Measurements from ENCODE around the gene ICE2. TPM values are rescaled to one million over a fixed set of nuclear protein-coding genes. Genes with fewer than 3 reads are reported as not detected.
"Not testable (repeated sequence)": the region's sequence is repeated elsewhere in the genome, so short reads cannot be mapped to it uniquely, and the experiment has no call there.

ICE2 gene
- total RNA-seq, 1 experiment from 2014 or later = 76.5 TPM

DNA sequence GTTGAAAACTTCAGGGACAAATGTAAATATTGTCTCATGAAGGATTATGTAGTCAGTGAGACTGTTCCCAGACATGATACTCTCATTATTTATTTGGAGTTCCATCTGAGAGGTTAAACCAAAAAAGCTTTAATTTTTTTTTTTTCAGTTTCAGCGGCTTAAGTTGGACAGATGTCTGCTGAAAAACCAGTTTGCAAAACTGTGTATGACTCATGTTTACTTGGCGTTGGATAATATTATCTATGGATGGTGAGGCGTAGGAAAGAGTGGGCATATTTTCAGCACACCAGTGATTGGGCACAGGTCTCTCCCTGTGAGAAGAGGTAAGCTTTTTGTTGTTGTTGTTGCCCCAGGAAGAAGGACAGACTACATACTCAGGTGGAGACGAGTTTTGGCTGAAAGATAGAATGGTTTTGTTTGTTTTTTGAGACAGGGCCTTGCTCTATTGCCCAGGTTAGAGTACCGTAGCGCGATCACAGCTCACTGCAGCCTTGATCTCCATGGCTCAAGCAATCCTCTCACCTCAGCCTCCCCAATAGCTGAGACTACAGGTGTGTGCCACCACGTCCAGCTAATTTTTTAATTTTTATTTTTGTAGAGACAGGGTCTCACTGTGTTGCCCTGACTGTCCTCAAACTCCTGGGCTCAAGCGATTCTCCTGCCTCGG, 64.8 kb downstream of the ICE2 start:
- no peaks in the 10 kb centered on the region for H3K4me1 ChIP-seq (ENCODE audit: insufficient read depth, low read length, poor library complexity, severe bottlenecking)
- H3K27me3 ChIP-seq (replicated peaks; ENCODE audit: insufficient read depth, low read depth, low read length, poor library complexity) = no peaks in the 10 kb centered on the region
- H3K36me3 ChIP-seq (ENCODE audit: insufficient read depth, low read length, poor library complexity, severe bottlenecking) = no peaks in the 10 kb centered on the region
- CTCF ChIA-PET = no interaction called here
- POLR2A ChIA-PET (ENCODE audit: low non-redundant PET) = no interaction called here
- no peak overlapping the region for H3K4me3 ChIP-seq (ENCODE audit: low read depth, low read length, poor library complexity, severe bottlenecking)
- BruUV-seq (replicated peaks) = no TSS peak
- H3K9me3 ChIP-seq (ENCODE audit: low read depth, low read length, poor library complexity, severe bottlenecking) = no peaks in the 10 kb centered on the region
- TF ChIP-seq EZH2 (IDR thresholded peaks at IDR 0.05; ENCODE audit: borderline replicate concordance, low read depth, low read length, poor library complexity, severe bottlenecking) = no peak
- TF ChIP-seq CTCF (conservative IDR thresholded peaks at IDR 0.05; ENCODE audit: low read depth, low read length) = no peak
- intact Hi-C loops (cut with micrococcal nuclease; ENCODE audit: unreplicated experiment) = no loop called here
- H3K27ac ChIP-seq (ENCODE audit: low read depth, low read length, poor library complexity, severe bottlenecking) = no peak overlapping the region
- DNase-seq (ENCODE audit: low spot score) = no peak

DNA sequence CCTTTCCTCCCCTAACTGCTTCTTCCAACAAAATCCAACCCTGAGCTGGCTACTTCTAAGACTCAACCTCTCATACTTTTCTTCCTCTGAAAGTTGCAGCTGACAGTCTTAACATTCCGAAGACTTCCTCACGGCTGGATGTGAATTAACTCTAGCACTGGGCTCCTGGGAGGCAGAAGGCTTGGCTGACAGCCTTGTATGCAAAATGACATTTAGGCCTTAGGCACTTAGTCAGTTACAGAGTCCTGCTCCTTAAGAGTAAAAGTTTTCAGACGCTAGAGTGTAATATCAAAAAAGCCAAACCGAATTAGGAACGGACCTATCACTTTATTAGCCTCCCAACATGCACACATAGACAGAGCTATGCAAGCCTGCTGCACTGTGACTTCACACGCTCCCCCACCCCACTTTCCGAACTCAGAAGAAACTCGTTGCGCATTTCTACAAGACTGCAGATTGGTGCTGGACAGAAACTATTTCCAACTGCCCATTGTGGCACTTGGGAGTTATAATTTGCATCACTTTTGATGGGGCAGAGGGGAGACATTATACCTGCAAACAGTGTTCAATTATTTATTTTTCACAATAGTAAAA, 65.6 kb downstream of the ICE2 start:
- DNase-seq (ENCODE audit: low spot score) = no peak
- Histone ChIP-seq H3K27ac (ENCODE audit: low read depth, low read length, poor library complexity, severe bottlenecking) (no peak overlapping the region), H3K27me3 (replicated peaks; ENCODE audit: insufficient read depth, low read depth, low read length, poor library complexity) (no peaks in the 10 kb centered on the region), H3K4me3 (ENCODE audit: low read depth, low read length, poor library complexity, severe bottlenecking) (no peak overlapping the region), H3K4me1 (ENCODE audit: insufficient read depth, low read length, poor library complexity, severe bottlenecking) (no peaks in the 10 kb centered on the region), H3K36me3 (ENCODE audit: insufficient read depth, low read length, poor library complexity, severe bottlenecking) (no peaks in the 10 kb centered on the region), H3K9me3 (ENCODE audit: low read depth, low read length, poor library complexity, severe bottlenecking) (no peaks in the 10 kb centered on the region)
- TF ChIP-seq EZH2 (IDR thresholded peaks at IDR 0.05; ENCODE audit: borderline replicate concordance, low read depth, low read length, poor library complexity, severe bottlenecking) (no peak), CTCF (conservative IDR thresholded peaks at IDR 0.05; ENCODE audit: low read depth, low read length) (no peak)
- intact Hi-C loops (cut with micrococcal nuclease; ENCODE audit: unreplicated experiment) = no loop called here
- POLR2A ChIA-PET (ENCODE audit: low non-redundant PET) = no interaction called here
- CTCF ChIA-PET = no interaction called here
- BruUV-seq (replicated peaks) = no TSS peak

DNA sequence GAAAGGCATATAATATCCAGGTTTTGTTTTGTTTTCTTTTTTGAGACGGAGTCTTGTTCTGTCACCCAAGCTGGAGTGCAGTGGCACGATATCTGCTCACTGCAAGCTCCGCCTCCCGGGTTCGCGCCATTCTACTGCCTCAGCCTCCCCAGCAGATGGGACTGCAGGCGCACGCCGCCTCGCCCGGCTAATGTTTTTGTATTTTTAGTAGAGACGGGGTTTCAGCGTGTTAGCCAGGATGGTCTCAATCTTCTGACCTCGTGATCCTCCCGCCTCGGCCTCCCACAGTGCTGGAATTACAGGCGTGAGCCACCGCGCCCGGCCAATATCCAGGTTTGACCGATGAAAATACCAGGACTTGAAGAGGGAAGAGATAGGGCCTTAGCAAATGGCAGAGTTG, 66.1 kb downstream of the ICE2 start:
- H3K36me3 ChIP-seq (ENCODE audit: insufficient read depth, low read length, poor library complexity, severe bottlenecking); H3K9me3 ChIP-seq (ENCODE audit: low read depth, low read length, poor library complexity, severe bottlenecking); POLR2A ChIA-PET (ENCODE audit: low non-redundant PET); BruUV-seq (replicated peaks); intact Hi-C loops (cut with micrococcal nuclease; ENCODE audit: unreplicated experiment); CTCF ChIA-PET; H3K27ac ChIP-seq (ENCODE audit: low read depth, low read length, poor library complexity, severe bottlenecking); H3K4me3 ChIP-seq (ENCODE audit: low read depth, low read length, poor library complexity, severe bottlenecking); DNase-seq (ENCODE audit: low spot score); H3K4me1 ChIP-seq (ENCODE audit: insufficient read depth, low read length, poor library complexity, severe bottlenecking); H3K27me3 ChIP-seq (replicated peaks; ENCODE audit: insufficient read depth, low read depth, low read length, poor library complexity): not testable (repeated sequence)
